T-helper 2 cell (primary cell): ENCODE data around the gene TNK1.
"Not testable (repeated sequence)": the region's sequence is repeated elsewhere in the genome, so short reads cannot be mapped to it uniquely, and the experiment has no call there.

Experiments
- DNase-seq, 5 experiments: peaks; one replicate each; pipeline versions ENCODE4 v3.0.0 to v3.0.0-alpha.2; 2012 to 2022

Gene TNK1

DNA sequence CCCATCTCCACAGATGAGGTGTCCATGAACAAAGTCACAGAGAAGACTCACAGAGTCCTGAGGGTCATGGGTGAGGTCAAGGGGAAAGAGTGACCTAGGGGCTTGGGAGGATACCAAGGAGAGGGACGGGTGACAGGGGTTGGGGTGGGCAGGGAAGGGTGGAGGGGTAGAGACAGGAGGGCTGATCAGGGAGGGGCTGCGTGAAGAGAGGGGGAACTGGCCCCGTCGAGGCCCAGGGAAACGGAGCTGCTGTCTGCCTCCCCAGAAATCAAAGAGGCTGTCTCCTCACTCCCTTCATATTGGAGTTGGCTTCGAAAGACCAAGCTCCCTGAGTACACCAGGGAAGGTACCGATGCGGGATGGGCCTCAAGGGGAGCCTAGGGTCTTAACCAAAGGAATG is 25.3 kb upstream of the TNK1 start:
- no peak for DNase-seq

DNA sequence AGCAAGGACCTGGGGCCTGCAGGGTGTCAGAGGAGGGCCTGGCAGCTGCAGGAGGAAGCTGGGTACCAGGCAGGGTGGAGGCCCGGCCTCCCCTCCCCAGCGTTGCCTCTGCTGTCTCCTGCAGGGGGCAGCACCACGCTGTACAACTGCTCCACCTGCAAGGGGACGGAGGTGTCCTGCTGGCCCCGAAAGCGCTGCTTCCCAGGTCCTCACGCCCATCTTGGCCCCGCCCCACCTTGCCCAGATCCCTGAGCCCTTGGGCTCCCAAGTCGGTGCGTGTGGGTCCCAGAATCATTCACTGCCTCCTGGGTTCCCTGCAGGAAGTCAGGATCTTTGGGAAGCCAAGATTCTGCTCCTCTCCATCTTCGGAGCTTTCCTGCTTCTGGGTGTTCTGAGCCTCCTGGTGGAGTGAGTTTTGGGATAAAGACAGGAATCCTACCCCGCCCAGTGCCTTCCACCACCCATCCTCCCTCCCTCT is 24.8 kb upstream of the TNK1 start:
- peak; percentile 61 to 87 (median 75) for DNase-seq

- no peak for DNase-seq
These were observed 24.1 kb upstream of the TNK1 start for GRCh38 chr17:7356756-7357155.

- no peak for DNase-seq
These were observed 23.5 kb upstream of the TNK1 start for GRCh38 chr17:7357381-7357780.

DNA sequence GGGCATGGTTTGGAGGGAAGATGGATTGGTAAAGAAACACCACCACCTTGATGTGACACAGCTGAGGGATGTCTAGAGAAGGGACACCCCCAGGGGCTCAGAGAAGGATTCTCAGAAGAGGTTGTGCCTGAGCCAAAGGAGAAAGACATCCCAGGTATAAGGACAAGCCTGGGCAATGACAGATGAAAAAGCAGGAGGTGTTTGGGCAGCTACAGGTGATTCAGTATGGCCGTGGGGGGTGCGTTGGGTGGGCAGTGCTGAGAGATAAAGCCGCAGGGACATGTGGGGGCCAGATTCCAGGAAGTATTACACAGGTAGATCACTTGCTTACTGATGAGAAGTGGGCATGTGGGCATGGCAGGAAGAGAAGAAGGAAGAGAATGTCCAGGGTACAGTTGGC is 19.0 kb upstream of the TNK1 start:
- DNase-seq: no peak

GRCh38 chr17:7363311-7363710 is 17.6 kb upstream of the TNK1 start:
- DNase-seq: no peak

GRCh38 chr17:7365963-7366362 is 14.9 kb upstream of the TNK1 start:
- DNase-seq: not testable (repeated sequence)

DNA sequence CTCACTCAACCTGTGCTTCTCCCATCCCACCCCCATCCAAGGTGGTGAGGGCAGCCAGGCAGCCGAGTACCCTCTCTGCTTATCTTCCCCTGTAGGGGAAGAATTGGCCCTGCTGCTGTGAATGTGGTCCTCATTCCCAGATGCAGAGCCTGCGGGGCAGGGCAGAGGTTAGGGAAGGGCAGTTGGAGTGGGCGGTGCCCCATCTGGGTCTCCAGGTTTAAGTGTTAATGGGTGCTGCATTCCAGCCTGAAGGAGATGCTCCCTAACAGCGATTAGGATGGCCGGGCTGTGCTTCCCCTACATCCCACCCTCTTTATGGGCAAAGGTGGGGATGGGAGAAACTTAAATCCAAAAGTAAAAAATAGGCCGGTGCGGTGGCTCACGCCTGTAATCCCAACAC is 13.8 kb upstream of the TNK1 start:
- DNase-seq: no peak

GRCh38 chr17:7367918-7368598 is 12.8 kb upstream of the TNK1 start:
- no peak for DNase-seq

DNA sequence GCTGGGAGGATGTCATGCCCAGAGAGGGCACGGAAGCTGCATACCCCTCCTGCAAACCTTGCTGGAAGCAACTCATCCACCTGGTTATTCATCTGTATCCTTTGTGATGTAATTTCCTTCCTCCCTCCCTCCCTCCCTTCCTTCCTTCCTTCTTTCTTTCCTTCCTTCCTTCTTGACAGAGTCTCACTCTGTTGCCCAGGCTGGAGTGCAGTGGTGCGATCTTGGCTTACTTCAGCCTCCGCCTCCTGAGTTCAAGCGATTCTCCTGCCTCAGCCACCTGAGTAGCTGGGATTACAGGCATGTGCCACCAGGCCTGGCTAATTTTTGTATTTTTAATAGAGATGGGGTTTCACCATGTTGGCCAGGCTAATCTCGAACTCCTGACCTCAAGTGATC is 12.3 kb upstream of the TNK1 start:
- not testable (repeated sequence) for DNase-seq

- DNase-seq: no peak
These were observed 11.1 kb upstream of the TNK1 start for GRCh38 chr17:7369825-7370224.

GRCh38 chr17:7370853-7371252 is 10.0 kb upstream of the TNK1 start:
- no peak for DNase-seq

GRCh38 chr17:7374353-7374752 is 6.5 kb upstream of the TNK1 start:
- DNase-seq: no peak

DNA sequence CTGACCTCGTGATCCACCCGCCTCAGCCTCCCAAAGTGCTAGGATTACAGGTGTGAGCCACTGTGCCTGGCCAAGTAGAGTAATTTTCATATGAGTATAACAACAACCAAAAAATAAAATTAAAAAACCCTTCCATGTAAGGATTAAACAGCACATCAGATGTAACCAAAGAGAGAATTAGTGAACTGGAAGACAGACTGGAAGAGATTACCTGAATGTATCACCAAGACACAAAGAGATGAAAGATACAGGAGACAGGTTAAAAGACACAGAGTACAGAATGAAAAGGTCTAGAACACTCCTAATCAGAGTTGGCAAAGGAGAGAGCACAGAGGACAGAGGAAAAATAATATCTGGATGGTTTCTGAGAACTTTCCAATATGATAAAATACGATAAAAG is 1.8 kb upstream of the TNK1 start:
- no peak for DNase-seq

- DNase-seq: no peak
These were observed 568 bp upstream of the TNK1 start for GRCh38 chr17:7380321-7380720.

GRCh38 chr17:7382901-7383300 is 2.0 kb downstream of the TNK1 start:
- DNase-seq: no peak

GRCh38 chr17:7383371-7383741 is 2.5 kb downstream of the TNK1 start:
- no peak for DNase-seq

DNA sequence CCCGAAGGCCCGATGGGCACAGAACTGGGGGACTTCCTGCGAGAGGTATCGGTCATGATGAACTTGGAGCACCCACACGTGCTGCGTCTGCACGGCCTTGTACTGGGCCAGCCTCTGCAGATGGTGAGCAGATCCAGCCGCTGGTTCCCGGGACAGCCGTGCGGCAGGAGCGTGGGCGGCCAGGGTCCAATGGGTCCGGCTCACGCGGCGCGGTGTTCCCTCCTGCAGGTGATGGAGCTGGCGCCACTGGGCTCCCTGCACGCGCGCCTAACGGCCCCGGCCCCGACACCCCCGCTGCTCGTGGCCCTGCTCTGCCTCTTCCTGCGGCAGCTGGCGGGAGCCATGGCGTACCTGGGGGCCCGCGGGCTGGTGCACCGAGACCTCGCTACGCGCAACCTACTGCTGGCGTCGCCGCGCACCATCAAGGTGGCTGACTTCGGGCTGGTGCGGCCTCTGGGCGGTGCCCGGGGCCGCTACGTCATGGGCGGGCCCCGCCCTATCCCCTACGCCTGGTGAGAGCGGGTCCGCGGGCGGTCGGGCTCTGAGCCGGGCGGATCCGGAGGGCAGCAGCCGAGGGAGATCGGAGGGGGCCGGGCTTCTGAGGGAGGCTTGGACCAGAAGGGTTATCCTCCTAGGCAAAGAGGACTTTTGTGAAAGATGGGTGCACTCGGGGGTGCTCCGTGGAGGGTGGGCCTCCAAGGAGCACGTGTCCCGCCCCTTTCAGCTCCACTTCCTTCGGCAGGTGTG is 3.0 kb downstream of the TNK1 start:
- peak; percentile 61 to 85 (median 75) for DNase-seq

GRCh38 chr17:7384489-7385081 is 3.7 kb downstream of the TNK1 start:
- no peak for DNase-seq

DNA sequence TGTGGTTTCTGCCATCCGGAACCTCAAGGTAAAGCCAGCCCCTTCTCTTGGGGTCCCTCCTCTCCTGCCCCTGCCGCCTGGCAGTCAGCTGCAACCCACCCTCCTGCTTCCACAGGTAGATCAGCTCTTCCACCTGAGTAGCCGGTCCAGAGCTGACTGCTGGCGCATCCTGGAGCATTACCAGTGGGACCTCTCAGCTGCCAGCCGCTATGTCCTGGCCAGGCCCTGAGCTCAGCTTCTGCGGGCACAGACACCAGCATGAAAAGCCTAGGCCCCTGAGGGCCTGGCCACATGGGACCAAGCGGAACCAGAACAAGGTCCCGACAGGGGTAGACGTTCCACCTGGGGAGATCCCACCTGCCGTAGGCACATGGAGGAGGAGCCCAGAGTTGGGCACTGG is 8.0 kb downstream of the TNK1 start:
- DNase-seq: no peak

DNA sequence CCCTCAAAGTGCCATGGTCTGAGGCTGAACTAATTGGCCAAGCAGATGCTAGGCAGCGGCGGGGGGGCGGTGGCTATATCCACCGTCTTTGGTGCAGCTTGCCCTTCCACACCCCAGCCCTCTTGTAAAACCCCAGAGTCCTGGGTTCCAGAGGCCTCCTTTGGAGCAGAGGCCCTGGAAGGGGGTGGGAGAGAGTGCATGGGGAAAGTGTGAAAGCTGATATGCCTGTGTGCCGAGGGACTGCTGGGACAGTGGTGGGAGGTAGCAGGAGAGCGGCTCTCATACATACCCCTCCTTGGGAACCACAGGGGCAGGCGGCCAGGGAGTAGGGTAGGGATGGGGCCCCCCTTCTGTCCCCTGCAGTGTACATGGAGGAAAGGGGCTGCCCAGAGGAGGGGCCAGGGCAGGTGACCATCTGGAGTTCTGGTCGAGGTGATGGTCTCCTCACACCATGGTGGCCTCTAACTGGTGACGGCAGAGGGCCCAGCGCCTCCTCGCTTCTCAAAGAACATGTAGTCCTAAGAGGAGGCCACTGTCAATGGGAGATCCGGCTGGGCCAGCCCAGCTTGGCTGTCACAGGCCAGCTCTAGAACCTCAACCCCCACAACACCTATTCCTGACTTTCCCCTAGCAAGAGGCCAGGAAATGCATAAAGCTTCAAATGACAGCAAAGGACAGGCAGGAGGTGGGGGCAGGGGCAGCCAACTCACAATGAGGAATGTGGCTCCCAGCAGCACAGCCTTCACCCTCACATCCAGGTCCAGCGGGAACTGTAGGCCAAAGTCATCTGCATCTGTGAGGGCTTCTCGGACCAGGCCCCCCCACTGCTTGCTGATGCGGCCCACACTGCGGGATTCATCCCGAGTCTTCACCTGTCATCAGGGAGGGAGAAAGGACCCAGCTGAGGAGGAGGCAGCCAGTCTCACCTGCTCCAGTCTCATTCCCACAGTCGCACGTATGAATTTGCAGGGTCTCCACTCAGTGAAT is 9.3 kb downstream of the TNK1 start:
- DNase-seq: no peak

- DNase-seq: no peak
These were observed 10.4 kb downstream of the TNK1 start for GRCh38 chr17:7391307-7391706.
